Measurements from ENCODE around the gene INSYN1.

- TF ChIP-seq CTCF (IDR thresholded peaks at IDR 0.05 in 2 of 3, conservative IDR thresholded peaks at IDR 0.05 in 1 of 3; ENCODE audit: insufficient read depth in 2 of 3, low read depth in 1 of 3, low read length in 3 of 3) (no peak), UBTF (IDR thresholded peaks at IDR 0.05; ENCODE audit: borderline replicate concordance in 1 of 2, low read depth in 2 of 2, low read length in 2 of 2) (no peak), CHD4 (IDR thresholded peaks at IDR 0.05; ENCODE audit: insufficient read depth, insufficient replicate concordance, low read depth, low read length, poor library complexity, severe bottlenecking) (no peak), CAMTA2 (CRISPR knock-in tag; conservative IDR thresholded peaks at IDR 0.05) (no peak), ZNF398 (CRISPR knock-in tag; IDR thresholded peaks at IDR 0.05) (no peak), TCF7L2 (IDR thresholded peaks at IDR 0.05; ENCODE audit: low read depth, low read length) (no peak), CREB1 (IDR thresholded peaks at IDR 0.05) (no peak), CREB1 (CRISPR knock-in tag; IDR thresholded peaks at IDR 0.05) (no peak)
Observed at GRCh38 chr15:73685981-73686380, 67.2 kb downstream of the INSYN1 start.

All from K562 (cell line).